ENCODE measurements around the gene SERINC3. TPM values are rescaled to one million over a fixed set of nuclear protein-coding genes. Genes with fewer than 3 reads are reported as not detected.

Gene SERINC3
- total RNA-seq, 1 donor from 2014 or later, result 47.1 TPM

- H3K9me3 Mint-ChIP-seq, result no peaks in the 10 kb centered on the region
- H3K4me3 Mint-ChIP-seq, result no peak overlapping the region
- no peaks in the 10 kb centered on the region for H3K4me1 Mint-ChIP-seq (ENCODE audit: unreplicated experiment)
- no peak for DNase-seq (ENCODE audit: extremely low spot score, unreplicated experiment)
- no peaks in the 10 kb centered on the region for H3K36me3 Mint-ChIP-seq
- H3K27me3 Mint-ChIP-seq, result no peaks in the 10 kb centered on the region
- no peak overlapping the region for H3K27ac Mint-ChIP-seq
- TF ChIP-seq CTCF (conservative IDR thresholded peaks at IDR 0.05), result no peak
Observed at GRCh38 chr20:44532259-44532980, 10.6 kb upstream of the SERINC3 start.

DNA sequence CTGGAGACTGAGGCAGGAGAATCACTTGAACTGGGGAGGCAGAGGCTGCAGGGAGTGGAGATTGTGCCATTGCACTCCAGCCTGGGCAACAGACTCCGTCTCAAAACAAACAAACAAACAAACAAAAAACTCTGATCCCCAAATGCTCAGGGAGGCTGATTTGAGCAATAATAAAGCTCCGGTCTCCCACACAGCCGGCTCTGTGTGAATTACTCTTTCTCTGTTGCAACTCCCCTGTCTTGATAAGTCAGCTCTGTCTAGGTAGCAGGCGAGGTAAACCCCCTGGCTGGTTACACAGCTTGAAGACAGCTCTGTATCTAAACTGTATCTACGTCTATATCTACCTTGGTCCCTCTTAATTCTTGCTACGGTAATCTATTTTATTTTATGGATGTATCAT is 6.4 kb upstream of the SERINC3 start:
- TF ChIP-seq CTCF (conservative IDR thresholded peaks at IDR 0.05), result no peak
- Mint-ChIP-seq H3K4me1 (ENCODE audit: unreplicated experiment) (no peaks in the 10 kb centered on the region), H3K27me3 (no peaks in the 10 kb centered on the region), H3K36me3 (no peaks in the 10 kb centered on the region), H3K4me3 (no peak overlapping the region), H3K27ac (no peak overlapping the region), H3K9me3 (no peaks in the 10 kb centered on the region)
- no peak for DNase-seq (ENCODE audit: extremely low spot score, unreplicated experiment)

GRCh38 chr20:44527716-44528199 is 5.9 kb upstream of the SERINC3 start:
- H3K27me3 Mint-ChIP-seq, result no peaks in the 10 kb centered on the region
- no peak for TF ChIP-seq CTCF (conservative IDR thresholded peaks at IDR 0.05)
- no peak overlapping the region for H3K27ac Mint-ChIP-seq
- H3K4me3 Mint-ChIP-seq, result peak overlapping the region; percentile 47
- H3K36me3 Mint-ChIP-seq, result no peaks in the 10 kb centered on the region
- no peaks in the 10 kb centered on the region for H3K4me1 Mint-ChIP-seq (ENCODE audit: unreplicated experiment)
- no peak for DNase-seq (ENCODE audit: extremely low spot score, unreplicated experiment)
- H3K9me3 Mint-ChIP-seq, result no peaks in the 10 kb centered on the region

- Mint-ChIP-seq H3K36me3 (no peaks in the 10 kb centered on the region), H3K4me3 (no peak overlapping the region), H3K4me1 (ENCODE audit: unreplicated experiment) (peaks cover 7% of the 10 kb centered on the region), H3K9me3 (no peaks in the 10 kb centered on the region), H3K27me3 (no peaks in the 10 kb centered on the region), H3K27ac (no peak overlapping the region)
- TF ChIP-seq CTCF (conservative IDR thresholded peaks at IDR 0.05), result no peak
- no peak for DNase-seq (ENCODE audit: extremely low spot score, unreplicated experiment)
Observed at GRCh38 chr20:44526129-44526528, 4.3 kb upstream of the SERINC3 start.

DNA sequence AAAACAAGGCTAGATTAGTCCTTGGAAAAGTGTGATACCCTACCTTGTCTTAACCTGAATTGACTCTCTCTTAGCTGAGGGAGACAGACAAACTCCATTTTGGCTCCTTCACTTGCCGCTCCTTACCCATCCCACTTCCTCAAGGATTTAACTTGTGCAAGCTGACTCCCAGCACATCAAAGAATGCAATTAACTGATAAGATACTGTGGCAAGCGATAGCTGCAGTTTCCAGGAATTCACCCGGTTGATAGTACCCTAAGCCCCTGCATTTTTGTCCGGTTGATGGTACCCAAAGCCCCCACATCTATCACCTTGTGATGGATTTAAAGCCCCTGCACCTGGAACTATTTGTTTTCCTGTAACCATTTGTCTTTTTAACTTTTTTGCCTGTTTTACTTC is 1.9 kb upstream of the SERINC3 start:
- no peak for DNase-seq (ENCODE audit: extremely low spot score, unreplicated experiment)
- no peak for TF ChIP-seq CTCF (conservative IDR thresholded peaks at IDR 0.05)
- Mint-ChIP-seq H3K4me1 (ENCODE audit: unreplicated experiment) (peaks cover 23% of the 10 kb centered on the region), H3K9me3 (no peaks in the 10 kb centered on the region), H3K36me3 (peaks cover 5% of the 10 kb centered on the region), H3K27ac (peak overlapping the region; percentile 41), H3K27me3 (no peaks in the 10 kb centered on the region), H3K4me3 (peak overlapping the region; percentile 94)

All from type B pancreatic cell (in vitro differentiated cells).